Left ventricle myocardium inferior (tissue), 1 donor: ENCODE data around the gene RPL3. TPM values are rescaled to one million over a fixed set of nuclear protein-coding genes. Genes with fewer than 3 reads are reported as not detected.

ENCODE experiments used
- DNase-seq: peaks from one replicate; pipeline ENCODE4 v3.0.0-alpha.2; 2020
- H3K27ac ChIP-seq: fragments of 200-600 bp; replicated peaks from 2 replicates; pipeline ENCODE4 v1.8.0; 2021
- H3K27me3 ChIP-seq: fragments of 200-600 bp; 2 replicates; pipeline ENCODE4 v1.8.0; 2021; ENCODE audit warnings: low read depth
- H3K36me3 ChIP-seq: fragments of 200-600 bp; 2 replicates; pipeline ENCODE4 v1.8.0; 2021
- H3K4me1 ChIP-seq: fragments of 200-600 bp; 2 replicates; pipeline ENCODE4 v1.8.0; 2021
- H3K4me3 ChIP-seq: fragments of 200-600 bp; 2 replicates; pipeline ENCODE4 v1.8.0; 2021; ENCODE audit warnings: mild to moderate bottlenecking, moderate library complexity
- H3K9me3 ChIP-seq: fragments of 200-600 bp; replicated peaks from 2 replicates; pipeline ENCODE4 v1.8.0; 2021
- CTCF ChIP-seq: fragments of 200-600 bp; IDR thresholded peaks from 2 replicates; pipeline ENCODE4 v1.8.0; 2021; ENCODE audit warnings: antibody characterized with exemption, mild to moderate bottlenecking, borderline replicate concordance
- intact Hi-C: fragments of 100-400 bp; cut with micrococcal nuclease; formaldehyde crosslinking; loops from one replicate; pipeline ENCODE4 v1.11.0; 2022
- total RNA-seq: library from RNA; stranded (reverse); fragmentation: NEBNext Ultra II Directional; extraction: Animal tissue kit (Norgen Biotek cat#: 25700); gene quantifications from one replicate; pipeline ENCODE4 v1.2.1, GENCODE V29; 2021
- donor health status: DM: no; HTN: yes; CAD: no; lungs with severe emphysema.

The RPL3 gene
- total RNA-seq, 1 donor from 2014 or later: 325 TPM

GRCh38 chr22:39355080-39355479 lies 35.7 kb upstream of the RPL3 start:
- DNase-seq: no peak
- Histone ChIP-seq H3K27ac (no peak overlapping the region), H3K4me1 (peaks cover 18% of the 10 kb centered on the region), H3K36me3 (peaks cover 5% of the 10 kb centered on the region), H3K9me3 (no peaks in the 10 kb centered on the region), H3K27me3 (no peaks in the 10 kb centered on the region), H3K4me3 (no peak overlapping the region)
- TF ChIP-seq CTCF: no peak
- intact Hi-C loops: no loop called here

GRCh38 chr22:39353346-39353745 lies 33.9 kb upstream of the RPL3 start:
- Histone ChIP-seq H3K27me3 (no peaks in the 10 kb centered on the region), H3K27ac (no peak overlapping the region), H3K4me1 (peaks cover 28% of the 10 kb centered on the region), H3K4me3 (no peak overlapping the region), H3K36me3 (no peaks in the 10 kb centered on the region), H3K9me3 (no peaks in the 10 kb centered on the region)
- TF ChIP-seq CTCF: no peak
- no peak for DNase-seq
- intact Hi-C loops: no loop called here

GRCh38 chr22:39352306-39352891 lies 33.0 kb upstream of the RPL3 start:
- H3K36me3 ChIP-seq: no peaks in the 10 kb centered on the region
- no peak for DNase-seq
- no peak overlapping the region for H3K27ac ChIP-seq
- intact Hi-C loops: no loop called here
- TF ChIP-seq CTCF: no peak
- no peak overlapping the region for H3K4me3 ChIP-seq
- no peaks in the 10 kb centered on the region for H3K27me3 ChIP-seq
- H3K4me1 ChIP-seq: peaks cover 28% of the 10 kb centered on the region
- H3K9me3 ChIP-seq: no peaks in the 10 kb centered on the region

- Histone ChIP-seq H3K27me3 (no peaks in the 10 kb centered on the region), H3K27ac (peak overlapping the region; percentile 5), H3K4me1 (peaks cover 28% of the 10 kb centered on the region), H3K9me3 (no peaks in the 10 kb centered on the region), H3K4me3 (peak overlapping the region; percentile 87), H3K36me3 (no peaks in the 10 kb centered on the region)
- intact Hi-C loops: no loop called here
- DNase-seq: no peak
- no peak for TF ChIP-seq CTCF
Observed at GRCh38 chr22:39351689-39352214, 32.3 kb upstream of the RPL3 start.

- no peak for DNase-seq
- H3K4me1 ChIP-seq: peaks cover 28% of the 10 kb centered on the region
- H3K9me3 ChIP-seq: no peaks in the 10 kb centered on the region
- intact Hi-C loops: no loop called here
- TF ChIP-seq CTCF: no peak
- H3K36me3 ChIP-seq: no peaks in the 10 kb centered on the region
- H3K27ac ChIP-seq: peak overlapping the region; percentile 82
- peak overlapping the region; percentile 87 for H3K4me3 ChIP-seq
- H3K27me3 ChIP-seq: peaks cover 2% of the 10 kb centered on the region
Observed at GRCh38 chr22:39350757-39351688, 31.6 kb upstream of the RPL3 start.
